Activated CD4-positive, CD25-positive, alpha-beta regulatory T cell treated with anti-CD3 and anti-CD28 coated beads, Interleukin-2, amount 50 U/mL, for 16 hours (primary cell): Measurements from ENCODE around the gene IQCB1.
"Not testable (repeated sequence)": the region's sequence is repeated elsewhere in the genome, so short reads cannot be mapped to it uniquely, and the experiment has no call there.

Source experiments
- DNase-seq: peaks from one replicate; pipeline ENCODE4 v3.0.0-alpha.2; 2020; ENCODE audit warnings: low read depth, low spot score

The IQCB1 gene

GRCh38 chr3:121748680-121749275, 86.1 kb downstream of the IQCB1 start:
- DNase-seq: peak; percentile 0

GRCh38 chr3:121747976-121748375, 86.9 kb downstream of the IQCB1 start:
- no peak for DNase-seq

GRCh38 chr3:121743106-121743505, 91.8 kb downstream of the IQCB1 start:
- DNase-seq: not testable (repeated sequence)

GRCh38 chr3:121740896-121741295, 94.0 kb downstream of the IQCB1 start:
- no peak for DNase-seq

- no peak for DNase-seq
These were observed 95.0 kb downstream of the IQCB1 start for GRCh38 chr3:121739902-121740301.

GRCh38 chr3:121737644-121738043, 97.2 kb downstream of the IQCB1 start:
- no peak for DNase-seq

- DNase-seq: no peak
These were observed 98.7 kb downstream of the IQCB1 start for GRCh38 chr3:121736112-121736511.

GRCh38 chr3:121735047-121735696, 99.7 kb downstream of the IQCB1 start:
- DNase-seq: no peak

- DNase-seq: no peak
These were observed 103.7 kb downstream of the IQCB1 start for GRCh38 chr3:121730940-121731687.

GRCh38 chr3:121724130-121724529, 110.7 kb downstream of the IQCB1 start:
- no peak for DNase-seq

GRCh38 chr3:121723485-121723884, 111.4 kb downstream of the IQCB1 start:
- DNase-seq: no peak

GRCh38 chr3:121722411-121722810, 112.4 kb downstream of the IQCB1 start:
- DNase-seq: no peak

- DNase-seq: no peak
These were observed 114.7 kb downstream of the IQCB1 start for GRCh38 chr3:121720163-121720562.
